H9 (cell line): Measurements from ENCODE around the gene TCEAL7. TPM values are rescaled to one million over a fixed set of nuclear protein-coding genes. Genes with fewer than 3 reads are reported as not detected.

Experiments used
- DNase-seq: peaks from one replicate; pipeline ENCODE4 v3.0.0-alpha.2; 2017
- H2AFZ ChIP-seq: one replicate; pipeline ENCODE4 v1.6.1; 2013; ENCODE audit warnings: mild to moderate bottlenecking, low read length, control low read depth, moderate library complexity
- H2AK5ac ChIP-seq: 2 replicates; pipeline ENCODE4 v1.6.1; 2013; ENCODE audit warnings: low read length, control low read depth, mixed read lengths; ENCODE audit not compliant: insufficient read length
- H2BK120ac ChIP-seq: one replicate; pipeline ENCODE4 v1.6.1; 2013; ENCODE audit warnings: low read depth, mild to moderate bottlenecking, low read length, control low read depth, inconsistent platforms; ENCODE audit not compliant: poor library complexity, severe bottlenecking
- H2BK12ac ChIP-seq: 2 replicates; pipeline ENCODE4 v1.6.1; 2013; ENCODE audit warnings: low read length, control low read depth, mixed read lengths, low read depth; ENCODE audit not compliant: insufficient read length
- H2BK15ac ChIP-seq: 2 replicates; pipeline ENCODE4 v1.6.1; 2013; ENCODE audit warnings: low read depth, low read length, control low read depth
- H2BK20ac ChIP-seq: one replicate; pipeline ENCODE4 v1.6.1; 2013; ENCODE audit warnings: low read depth, mild to moderate bottlenecking, low read length, control low read depth, inconsistent platforms; ENCODE audit not compliant: poor library complexity, severe bottlenecking
- H2BK5ac ChIP-seq: 2 replicates; pipeline ENCODE4 v1.6.1; 2013; ENCODE audit warnings: low read length, control low read depth, mixed read lengths; ENCODE audit not compliant: insufficient read length
- H3K14ac ChIP-seq: 2 replicates; pipeline ENCODE4 v1.6.1; 2013; ENCODE audit warnings: low read length, control low read depth; ENCODE audit not compliant: insufficient read depth
- H3K18ac ChIP-seq: 2 replicates; pipeline ENCODE4 v1.6.1; 2013; ENCODE audit warnings: low read depth, mild to moderate bottlenecking, mixed read lengths, low read length, control low read depth; ENCODE audit not compliant: insufficient read length
- H3K23ac ChIP-seq: 2 replicates; pipeline ENCODE4 v1.6.1; 2013; ENCODE audit warnings: low read length, control low read depth, mixed read lengths, low read depth; ENCODE audit not compliant: insufficient read length
- H3K23me2 ChIP-seq: 2 replicates; pipeline ENCODE4 v1.6.1; 2013; ENCODE audit warnings: low read depth, mild to moderate bottlenecking, mixed read lengths, low read length, control low read depth; ENCODE audit not compliant: insufficient read length, poor library complexity, severe bottlenecking
- H3K27ac ChIP-seq: 2 replicates; pipeline ENCODE4 v1.5.1; 2013; ENCODE audit warnings: low read length, control low read depth, mixed read lengths, low read depth; ENCODE audit not compliant: insufficient read length
- H3K27me3 ChIP-seq: 2 replicates; pipeline ENCODE4 v1.6.1; 2013; ENCODE audit warnings: low read length, control low read depth, inconsistent platforms; ENCODE audit not compliant: insufficient read depth
- H3K4ac ChIP-seq: 2 replicates; pipeline ENCODE4 v1.6.1; 2013; ENCODE audit warnings: low read depth, mild to moderate bottlenecking, control low read depth, inconsistent platforms, low read length, moderate library complexity
- H3K4me1 ChIP-seq: 2 replicates; pipeline ENCODE4 v1.6.1; 2013; ENCODE audit warnings: low read length, control low read depth, inconsistent platforms; ENCODE audit not compliant: insufficient read depth
- H3K4me2 ChIP-seq: 2 replicates; pipeline ENCODE4 v1.6.1; 2013; ENCODE audit warnings: low read length, control low read depth, mixed read lengths; ENCODE audit not compliant: insufficient read length, insufficient read depth
- H3K56ac ChIP-seq: 2 replicates; pipeline ENCODE4 v1.6.1; 2013; ENCODE audit warnings: low read depth, mild to moderate bottlenecking, mixed read lengths, low read length, control low read depth; ENCODE audit not compliant: insufficient read length
- H3K79me1 ChIP-seq: 2 replicates; pipeline ENCODE4 v1.6.1; 2013; ENCODE audit warnings: low read depth, mild to moderate bottlenecking, moderate library complexity, low read length, control low read depth, inconsistent platforms; ENCODE audit not compliant: insufficient read depth, poor library complexity, severe bottlenecking
- H3K79me2 ChIP-seq: 2 replicates; pipeline ENCODE4 v1.6.1; 2013; ENCODE audit warnings: low read length, control low read depth, inconsistent platforms; ENCODE audit not compliant: insufficient read depth
- H3K9ac ChIP-seq: 2 replicates; pipeline ENCODE4 v1.6.1; 2013; ENCODE audit warnings: low read length, control low read depth, mixed read lengths; ENCODE audit not compliant: insufficient read length; ENCODE audit errors: extremely low read depth
- H3K9me3 ChIP-seq: one replicate; pipeline ENCODE4 v1.6.1; 2013; ENCODE audit warnings: low read depth, low read length, inconsistent platforms; ENCODE audit not compliant: control insufficient read depth
- H3T11ph ChIP-seq: one replicate; pipeline ENCODE4 v1.6.1; 2013; ENCODE audit warnings: mild to moderate bottlenecking, low read length, control low read depth, inconsistent platforms
- H4K20me1 ChIP-seq: one replicate; pipeline ENCODE4 v1.6.1; 2013; ENCODE audit not compliant: control insufficient read depth, insufficient read length, insufficient read depth
- H4K5ac ChIP-seq: 2 replicates; pipeline ENCODE4 v1.6.1; 2013; ENCODE audit warnings: low read depth, mild to moderate bottlenecking, mixed read lengths, low read length, control low read depth; ENCODE audit not compliant: insufficient read length
- H4K8ac ChIP-seq: replicated peaks from 2 replicates; pipeline ENCODE4 v1.6.1; 2013; ENCODE audit warnings: low read length, control low read depth, mixed read lengths, low read depth; ENCODE audit not compliant: insufficient read length
- H4K91ac ChIP-seq: 2 replicates; pipeline ENCODE4 v1.6.1; 2013; ENCODE audit warnings: low read depth, mild to moderate bottlenecking, moderate library complexity, mixed read lengths, low read length, control low read depth; ENCODE audit not compliant: insufficient read length
- H3K27ac Mint-ChIP-seq, 3 experiments: 2 replicates in 2 of 3; 3 replicates in 1 of 3; pipeline ENCODE4 v1.8.0; 2020 to 2021; ENCODE audit warnings: mixed read lengths in 3 of 3, mild to moderate bottlenecking in 1 of 3, moderate library complexity in 1 of 3
- H3K27me3 Mint-ChIP-seq: 2 replicates; pipeline ENCODE4 v1.8.0; 2021; ENCODE audit warnings: low read depth, mild to moderate bottlenecking, moderate library complexity, mixed read lengths
- H3K36me3 Mint-ChIP-seq, 3 experiments: 2 replicates in 2 of 3; 3 replicates in 1 of 3; pipeline ENCODE4 v1.8.0; 2020 to 2021; ENCODE audit warnings: low read depth in 3 of 3, mixed read lengths in 3 of 3; ENCODE audit not compliant: insufficient read depth in 1 of 3
- H3K4me1 Mint-ChIP-seq, 2 experiments: 2 replicates each; pipeline ENCODE4 v1.8.0; 2020; ENCODE audit warnings: mixed read lengths in 2 of 2
- H3K4me3 Mint-ChIP-seq, 2 experiments: 2 replicates in 1 of 2; 3 replicates in 1 of 2; pipeline ENCODE4 v1.8.0; 2020 to 2021; ENCODE audit warnings: mild to moderate bottlenecking in 2 of 2, mixed read lengths in 2 of 2, moderate library complexity in 1 of 2
- H3K9me3 Mint-ChIP-seq, 2 experiments: 2 replicates in 1 of 2; 3 replicates in 1 of 2; pipeline ENCODE4 v1.8.0; 2020; ENCODE audit warnings: mild to moderate bottlenecking in 2 of 2, mixed read lengths in 2 of 2, moderate library complexity in 1 of 2
- CTCF ChIP-seq: fragments of 200-600 bp; sonication (generic); conservative IDR thresholded peaks from 3 replicates; pipeline ENCODE4 v1.8.0; 2021; ENCODE audit warnings: antibody characterized with exemption, mild to moderate bottlenecking
- WGBS: extraction: QIAGEN DNeasy Blood & Tissue Kit; methylation state at CpG from one replicate; pipeline ENCODE4 v1.1.7; 2013; ENCODE audit warnings: missing lambda C conversion rate, low lambda C conversion rate, mixed read lengths; ENCODE audit not compliant: insufficient read length; ENCODE audit errors: extremely low coverage; 5-methylcytosine and 5-hydroxymethylcytosine counted together
- total RNA-seq: library from RNA; stranded (reverse); gene quantifications from 2 replicates; pipeline ENCODE4 v1.2.1, GENCODE V29; 2021

Gene TCEAL7
- total RNA-seq, 1 experiment from 2014 or later, result 2.7 TPM

GRCh38 chrX:103372886-103373285 lies 42.8 kb downstream of the TCEAL7 start:
- Histone ChIP-seq H3K79me2 (peaks cover 2% of the 10 kb centered on the region; the same call in 1 of the 2 replicates), H3K18ac (no peak overlapping the region), H2AFZ (no peak overlapping the region), H3K4me2 (no peak overlapping the region), H2BK15ac (no peak overlapping the region), H3K56ac (no peak overlapping the region), H3K23me2 (peaks cover 3% of the 10 kb centered on the region), H3K79me1 (no peaks in the 10 kb centered on the region), H3K4ac (no peak overlapping the region), H3K9me3 (no peaks in the 10 kb centered on the region), H2AK5ac (no peak overlapping the region), H3K14ac (no peak overlapping the region), H4K8ac (no peak overlapping the region), H3K23ac (no peak overlapping the region), H3K4me1 (no peaks in the 10 kb centered on the region), H3K27ac (no peak overlapping the region), H2BK5ac (no peak overlapping the region), H3K9ac (no peak overlapping the region), H2BK12ac (no peak overlapping the region), H4K91ac (no peak overlapping the region), H3K27me3 (no peaks in the 10 kb centered on the region), H2BK20ac (no peak overlapping the region), H2BK120ac (no peak overlapping the region), H4K20me1 (no peaks in the 10 kb centered on the region), H4K5ac (no peak overlapping the region), H3T11ph (no peak overlapping the region)
- DNase-seq, result no peak
- no peak for TF ChIP-seq CTCF
- Mint-ChIP-seq H3K4me3 (no peak overlapping the region), H3K36me3 (peaks cover 6 to 8% (median 8%) of the 10 kb centered on the region in 3 experiments), H3K9me3 (peaks cover 5 to 44% of the 10 kb centered on the region in 2 experiments; a peak in 4 of 5 replicates), H3K27me3 (no peaks in the 10 kb centered on the region), H3K27ac (no peak overlapping the region), H3K4me1 (peaks cover 10 to 13% of the 10 kb centered on the region in 2 experiments)
- WGBS, result no CpG with 5 or more reads among the region's 2 CpGs
